Retinal pigment epithelial cell (primary cell): Measurements from ENCODE around the gene RPS6KA3.

Experiments used
- DNase-seq: peaks from one replicate; pipeline ENCODE4 v3.0.0-alpha.2; 2010; ENCODE audit warnings: low read depth
- H3K4me3 ChIP-seq: 2 replicates; pipeline ENCODE4 v1.5.1; 2011; ENCODE audit warnings: mild to moderate bottlenecking, low read length, control low read depth, moderate library complexity
- CTCF ChIP-seq: conservative IDR thresholded peaks from 2 replicates; pipeline ENCODE4 v1.5.1; 2011; ENCODE audit warnings: low read depth, low read length, control low read depth, inconsistent platforms

The RPS6KA3 gene

GRCh38 chrX:20235755-20236154 is 31.0 kb downstream of the RPS6KA3 start:
- H3K4me3 ChIP-seq, result no peak overlapping the region
- no peak for DNase-seq
- TF ChIP-seq CTCF, result no peak

GRCh38 chrX:20233336-20233735 is 33.4 kb downstream of the RPS6KA3 start:
- no peak overlapping the region for H3K4me3 ChIP-seq
- TF ChIP-seq CTCF, result no peak
- DNase-seq, result no peak

GRCh38 chrX:20231598-20231997 is 35.1 kb downstream of the RPS6KA3 start:
- no peak for TF ChIP-seq CTCF
- DNase-seq, result no peak
- H3K4me3 ChIP-seq, result no peak overlapping the region

GRCh38 chrX:20230406-20230805 is 36.3 kb downstream of the RPS6KA3 start:
- no peak for TF ChIP-seq CTCF
- no peak for DNase-seq
- H3K4me3 ChIP-seq, result no peak overlapping the region

- no peak overlapping the region for H3K4me3 ChIP-seq
- TF ChIP-seq CTCF, result no peak
These were observed 37.6 kb downstream of the RPS6KA3 start for GRCh38 chrX:20229155-20229554.

GRCh38 chrX:20228245-20228644 is 38.5 kb downstream of the RPS6KA3 start:
- H3K4me3 ChIP-seq, result no peak overlapping the region
- no peak for DNase-seq
- TF ChIP-seq CTCF, result no peak

More at GRCh38 chrX:20229155-20229554, 37.6 kb downstream of the RPS6KA3 start:
- no peak for DNase-seq

GRCh38 chrX:20227116-20227515 is 39.6 kb downstream of the RPS6KA3 start:
- DNase-seq, result no peak
- no peak for TF ChIP-seq CTCF
- no peak overlapping the region for H3K4me3 ChIP-seq
